ENCODE results near the gene PPM1H. TPM values are rescaled to one million over a fixed set of nuclear protein-coding genes. Genes with fewer than 3 reads are reported as not detected.

The PPM1H gene, protein sequence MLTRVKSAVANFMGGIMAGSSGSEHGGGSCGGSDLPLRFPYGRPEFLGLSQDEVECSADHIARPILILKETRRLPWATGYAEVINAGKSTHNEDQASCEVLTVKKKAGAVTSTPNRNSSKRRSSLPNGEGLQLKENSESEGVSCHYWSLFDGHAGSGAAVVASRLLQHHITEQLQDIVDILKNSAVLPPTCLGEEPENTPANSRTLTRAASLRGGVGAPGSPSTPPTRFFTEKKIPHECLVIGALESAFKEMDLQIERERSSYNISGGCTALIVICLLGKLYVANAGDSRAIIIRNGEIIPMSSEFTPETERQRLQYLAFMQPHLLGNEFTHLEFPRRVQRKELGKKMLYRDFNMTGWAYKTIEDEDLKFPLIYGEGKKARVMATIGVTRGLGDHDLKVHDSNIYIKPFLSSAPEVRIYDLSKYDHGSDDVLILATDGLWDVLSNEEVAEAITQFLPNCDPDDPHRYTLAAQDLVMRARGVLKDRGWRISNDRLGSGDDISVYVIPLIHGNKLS
- polyA plus RNA-seq (2011; rRNA removed) (2.3 and 3.6 TPM in 2 replicates), polyA minus RNA-seq (2011; rRNA and poly(A)+ RNA removed) (3.6 and 5.0 TPM in 2 replicates)

DNA sequence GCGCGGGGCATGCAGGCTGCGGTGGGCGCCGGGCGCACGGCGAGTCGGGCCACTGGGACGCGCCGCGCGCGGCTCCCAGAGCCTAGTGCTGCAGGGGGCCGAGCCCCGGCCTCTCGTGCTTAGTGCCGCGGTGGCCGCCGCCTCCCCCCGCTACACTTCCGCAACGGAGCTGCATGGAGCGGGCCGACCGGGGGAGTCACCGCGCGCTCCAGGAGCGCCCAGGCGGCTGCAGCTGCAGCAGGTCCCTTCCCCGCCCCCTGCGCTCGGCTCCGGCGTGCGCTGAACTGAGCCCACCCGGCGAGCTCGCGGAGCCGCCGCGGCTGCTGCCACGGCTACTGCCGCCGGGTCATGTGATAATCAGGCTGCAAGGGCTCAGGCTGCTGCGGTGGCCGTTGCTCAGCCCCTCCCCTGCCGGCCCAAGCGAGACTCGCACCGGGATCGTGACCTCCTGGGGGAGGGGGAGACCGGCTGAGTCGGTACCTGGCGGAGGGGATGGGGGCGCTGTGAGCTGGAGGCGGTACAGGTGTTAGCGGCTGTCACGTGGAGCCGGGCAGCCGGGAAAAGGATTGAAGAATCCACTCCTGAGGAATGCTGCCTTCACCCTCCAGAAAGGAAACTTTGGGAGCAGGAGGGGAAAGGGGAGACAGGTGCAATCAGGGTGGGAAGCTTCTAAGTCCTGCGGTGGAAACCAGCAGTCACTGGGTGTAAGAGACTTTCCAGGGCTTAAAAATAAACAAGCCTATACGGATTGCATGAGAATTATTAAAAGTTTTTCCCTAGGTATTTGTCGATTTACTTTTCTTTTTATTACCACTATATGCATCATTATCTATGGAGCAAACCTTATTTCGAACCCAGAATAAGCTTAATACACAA lies at the start of gene PPM1H:
Gene PPM1H, minus strand, starts transcription at position 352 of the 876 bp plus-strand sequence. CDS start 414 bp downstream, outside the sequence.
- Histone ChIP-seq H3K27me3 (ENCODE audit: control insufficient read depth, insufficient read depth, low read length) (no peaks in the 10 kb centered on the region), H3K36me3 (ENCODE audit: control insufficient read depth, insufficient read depth, low read length) (no peaks in the 10 kb centered on the region), H3K4me3 (ENCODE audit: low read depth, low read length) (peak within 1 kb of the TSS; percentile 78)
- CTCF ChIA-PET: interaction anchor here (0.6 to 3.8 kb wide), 20 partner anchors 9 to 214 kb away, joined by 3 to 29 read pairs (median 4); no protein-coding TSS in a partner anchor
- DNase-seq (ENCODE audit: low read depth): no peak
- TF ChIP-seq, protein P1, sequence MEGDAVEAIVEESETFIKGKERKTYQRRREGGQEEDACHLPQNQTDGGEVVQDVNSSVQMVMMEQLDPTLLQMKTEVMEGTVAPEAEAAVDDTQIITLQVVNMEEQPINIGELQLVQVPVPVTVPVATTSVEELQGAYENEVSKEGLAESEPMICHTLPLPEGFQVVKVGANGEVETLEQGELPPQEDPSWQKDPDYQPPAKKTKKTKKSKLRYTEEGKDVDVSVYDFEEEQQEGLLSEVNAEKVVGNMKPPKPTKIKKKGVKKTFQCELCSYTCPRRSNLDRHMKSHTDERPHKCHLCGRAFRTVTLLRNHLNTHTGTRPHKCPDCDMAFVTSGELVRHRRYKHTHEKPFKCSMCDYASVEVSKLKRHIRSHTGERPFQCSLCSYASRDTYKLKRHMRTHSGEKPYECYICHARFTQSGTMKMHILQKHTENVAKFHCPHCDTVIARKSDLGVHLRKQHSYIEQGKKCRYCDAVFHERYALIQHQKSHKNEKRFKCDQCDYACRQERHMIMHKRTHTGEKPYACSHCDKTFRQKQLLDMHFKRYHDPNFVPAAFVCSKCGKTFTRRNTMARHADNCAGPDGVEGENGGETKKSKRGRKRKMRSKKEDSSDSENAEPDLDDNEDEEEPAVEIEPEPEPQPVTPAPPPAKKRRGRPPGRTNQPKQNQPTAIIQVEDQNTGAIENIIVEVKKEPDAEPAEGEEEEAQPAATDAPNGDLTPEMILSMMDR (IDR thresholded peaks at IDR 0.05; ENCODE audit: insufficient read depth, low read depth, low read length): peak; percentile 44
- POLR2A ChIA-PET: interaction anchor here (0.5 kb wide), 1 partner anchor 333 kb away, joined by 5 read pairs; no protein-coding TSS in a partner anchor

DNA sequence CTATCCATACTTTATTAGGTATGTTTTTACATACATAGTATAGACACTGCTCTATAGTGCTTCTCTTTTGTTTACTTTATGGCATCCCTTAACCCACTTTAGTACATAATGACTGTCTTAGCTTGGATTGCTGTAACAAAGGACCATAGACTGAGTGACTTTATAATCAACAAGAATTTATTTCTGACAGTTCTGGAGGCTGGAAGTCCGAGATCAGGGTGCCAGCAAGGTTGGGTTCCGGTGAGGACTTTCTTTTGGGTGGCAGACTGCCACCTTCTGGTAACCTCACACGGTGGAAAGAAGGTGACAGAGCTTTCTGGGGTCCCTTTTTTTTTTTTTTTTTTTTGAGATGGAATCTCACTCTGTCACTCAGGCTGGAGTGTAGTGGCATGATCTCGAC lies 48.6 kb upstream of the PPM1H start:
- TF ChIP-seq, protein P1 (IDR thresholded peaks at IDR 0.05; ENCODE audit: insufficient read depth, low read depth, low read length): 0 out of 2 replicates have a peak, but pooled peaks have one; percentile 2
- H3K36me3 ChIP-seq (ENCODE audit: control insufficient read depth, insufficient read depth, low read length): no peaks in the 10 kb centered on the region
- no peaks in the 10 kb centered on the region for H3K27me3 ChIP-seq (ENCODE audit: control insufficient read depth, insufficient read depth, low read length)
- DNase-seq (ENCODE audit: low read depth): no peak
- no peak overlapping the region for H3K4me3 ChIP-seq (ENCODE audit: low read depth, low read length)
- CTCF ChIA-PET: interaction anchor here (0.8 to 2.2 kb wide), 5 partner anchors 10 to 184 kb away, joined by 3 to 9 read pairs (median 3); no protein-coding TSS in a partner anchor
- POLR2A ChIA-PET: interaction anchor here (0.6 kb wide), 1 partner anchor 774 kb away, joined by 14 read pairs; no protein-coding TSS in a partner anchor

DNA sequence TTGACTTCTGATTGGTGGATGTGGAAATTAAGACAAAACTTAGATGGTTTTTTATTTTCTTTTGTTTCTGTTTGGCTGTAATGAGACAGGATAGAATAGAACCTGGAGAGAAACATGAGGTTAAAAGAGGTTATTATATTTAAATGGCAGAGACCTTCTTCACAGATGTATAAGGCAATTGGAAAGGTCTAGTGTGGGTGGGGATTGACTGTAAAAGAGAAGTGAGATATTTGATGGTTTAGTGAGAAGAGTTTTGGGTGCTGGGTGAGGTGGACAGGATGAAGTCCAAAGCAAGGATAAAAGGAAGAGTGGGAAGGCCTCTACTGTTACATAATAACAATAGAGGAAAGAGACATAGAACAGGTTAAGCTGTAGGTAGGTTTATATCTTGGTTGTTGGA lies 43.8 kb upstream of the PPM1H start:
- CTCF ChIA-PET: interaction anchor here (1.1 kb wide), 1 partner anchor 14 kb away, joined by 3 read pairs; no protein-coding TSS in a partner anchor
- Histone ChIP-seq H3K27me3 (ENCODE audit: control insufficient read depth, insufficient read depth, low read length) (no peaks in the 10 kb centered on the region), H3K36me3 (ENCODE audit: control insufficient read depth, insufficient read depth, low read length) (no peaks in the 10 kb centered on the region), H3K4me3 (ENCODE audit: low read depth, low read length) (no peak overlapping the region)
- DNase-seq (ENCODE audit: low read depth): no peak
- TF ChIP-seq, protein P1 (IDR thresholded peaks at IDR 0.05; ENCODE audit: insufficient read depth, low read depth, low read length): no peak
- POLR2A ChIA-PET: no interaction called here

DNA sequence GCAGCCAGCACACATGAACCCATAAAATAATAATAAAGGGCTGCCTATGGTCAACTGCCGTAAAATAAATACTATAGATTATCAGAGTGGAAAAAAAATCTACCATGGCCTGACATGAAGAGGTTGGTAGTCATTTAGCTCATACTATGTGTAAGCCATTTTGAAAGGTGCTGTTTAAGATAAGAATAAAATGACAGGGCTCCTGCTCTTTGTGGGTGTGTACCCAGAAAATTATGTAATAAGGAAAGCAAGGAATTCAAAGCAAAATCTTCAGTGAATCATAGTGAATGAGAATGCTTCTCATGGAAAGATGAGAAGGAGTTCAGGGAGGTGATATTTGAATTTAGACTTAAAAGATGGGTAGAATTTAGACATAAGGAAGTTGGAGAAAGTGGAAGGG lies 42.9 kb upstream of the PPM1H start:
- Histone ChIP-seq H3K27me3 (ENCODE audit: control insufficient read depth, insufficient read depth, low read length) (no peaks in the 10 kb centered on the region), H3K36me3 (ENCODE audit: control insufficient read depth, insufficient read depth, low read length) (no peaks in the 10 kb centered on the region), H3K4me3 (ENCODE audit: low read depth, low read length) (no peak overlapping the region)
- ChIA-PET CTCF (interaction anchor here (1.0 to 1.1 kb wide), 2 partner anchors 14 to 93 kb away, joined by 3 read pairs; no protein-coding TSS in a partner anchor), POLR2A (no interaction called here)
- no peak for DNase-seq (ENCODE audit: low read depth)
- TF ChIP-seq, protein P1 (IDR thresholded peaks at IDR 0.05; ENCODE audit: insufficient read depth, low read depth, low read length): no peak

Data from BJ (cell line).